Karpas-422 (cell line): Measurements from ENCODE around the gene PRKCZ. TPM values are rescaled to one million over a fixed set of nuclear protein-coding genes. Genes with fewer than 3 reads are reported as not detected.

ENCODE experiments used
- DNase-seq: peaks from one replicate; pipeline ENCODE4 v3.0.0-alpha.2; 2015
- H2AFZ ChIP-seq: fragments of 200-600 bp; sonication (generic); 2 replicates; pipeline ENCODE4 v1.6.1; 2014; ENCODE audit warnings: antibody characterized with exemption, low read length, mixed read lengths
- H3K27ac ChIP-seq: fragments of 200-600 bp; sonication (generic); 2 replicates; pipeline ENCODE4 v1.5.1; 2014; ENCODE audit warnings: mild to moderate bottlenecking, low read length, moderate library complexity
- H3K27me3 ChIP-seq: fragments of 200-600 bp; sonication (generic); 2 replicates; pipeline ENCODE4 v1.6.1; 2014; ENCODE audit warnings: low read length, mixed read lengths
- H3K36me3 ChIP-seq: fragments of 200-600 bp; sonication (generic); 2 replicates; pipeline ENCODE4 v1.6.1; 2014; ENCODE audit warnings: low read length, mixed read lengths; ENCODE audit not compliant: insufficient read depth
- H3K4me1 ChIP-seq: fragments of 200-600 bp; sonication (generic); 2 replicates; pipeline ENCODE4 v1.6.1; 2014; ENCODE audit warnings: mild to moderate bottlenecking, low read length, mixed read lengths
- H3K4me2 ChIP-seq: fragments of 200-600 bp; sonication (generic); 2 replicates; pipeline ENCODE4 v1.6.1; 2014; ENCODE audit warnings: low read length, low read depth, mild to moderate bottlenecking; ENCODE audit not compliant: poor library complexity, severe bottlenecking
- H3K4me3 ChIP-seq: fragments of 200-600 bp; sonication (generic); 2 replicates; pipeline ENCODE4 v1.5.1; 2014; ENCODE audit warnings: mild to moderate bottlenecking, antibody characterized with exemption, low read length, mixed read lengths
- H3K79me2 ChIP-seq: fragments of 200-600 bp; sonication (generic); 2 replicates; pipeline ENCODE4 v1.6.1; 2014; ENCODE audit warnings: mild to moderate bottlenecking, low read length, mixed read lengths
- H3K9ac ChIP-seq: fragments of 200-600 bp; sonication (generic); 2 replicates; pipeline ENCODE4 v1.6.0; 2014; ENCODE audit warnings: low read length
- H3K9me2 ChIP-seq: fragments of 200-600 bp; sonication (generic), shearing (Covaris generic); replicated peaks from 2 replicates; pipeline ENCODE4 v1.6.0; 2014; ENCODE audit warnings: mild to moderate bottlenecking, low read length, moderate library complexity; ENCODE audit not compliant: insufficient read depth
- H3K9me3 ChIP-seq: fragments of 300-700, 200-600 bp; sonication (generic); 2 replicates; pipeline ENCODE4 v1.6.1; 2014; ENCODE audit warnings: low read length, mixed read lengths
- H4K20me1 ChIP-seq: fragments of 200-600 bp; sonication (generic); 2 replicates; pipeline ENCODE4 v1.6.1; 2014; ENCODE audit warnings: mild to moderate bottlenecking, antibody characterized with exemption, low read length, low read depth; ENCODE audit not compliant: insufficient read depth
- total RNA-seq: library from RNA; depleted of rRNA; stranded (reverse); fragments of >200 nt; shearing (Covaris generic); gene quantifications from 2 replicates; pipeline ENCODE4 v1.2.3, GENCODE V29; 2014; ENCODE audit warnings: low replicate concordance

Gene PRKCZ
- total RNA-seq, 1 experiment from 2014 or later = not detected

- H3K27me3 ChIP-seq = no peaks in the 10 kb centered on the region
- H3K9me3 ChIP-seq = no peaks in the 10 kb centered on the region
- no peaks in the 10 kb centered on the region for H3K9me2 ChIP-seq
- no peaks in the 10 kb centered on the region for H3K36me3 ChIP-seq
- H3K4me2 ChIP-seq = no peak overlapping the region
- no peak overlapping the region for H3K4me3 ChIP-seq
- H3K4me1 ChIP-seq = no peaks in the 10 kb centered on the region
- no peak overlapping the region for H2AFZ ChIP-seq
- no peaks in the 10 kb centered on the region for H3K79me2 ChIP-seq
- H3K27ac ChIP-seq = no peak overlapping the region
- no peaks in the 10 kb centered on the region for H4K20me1 ChIP-seq
- no peak for DNase-seq
- H3K9ac ChIP-seq = no peak overlapping the region
Measured at GRCh38 chr1:2014181-2014580, 36.0 kb upstream of the PRKCZ start.

GRCh38 chr1:2014741-2015735 lies 35.2 kb upstream of the PRKCZ start:
- Histone ChIP-seq H3K27me3 (no peaks in the 10 kb centered on the region), H3K4me2 (no peak overlapping the region), H3K4me1 (no peaks in the 10 kb centered on the region), H4K20me1 (no peaks in the 10 kb centered on the region), H3K9me2 (no peaks in the 10 kb centered on the region), H3K9me3 (no peaks in the 10 kb centered on the region), H3K4me3 (no peak overlapping the region), H3K27ac (no peak overlapping the region), H3K9ac (no peak overlapping the region), H3K79me2 (no peaks in the 10 kb centered on the region), H3K36me3 (no peaks in the 10 kb centered on the region), H2AFZ (no peak overlapping the region)
- no peak for DNase-seq

- Histone ChIP-seq H3K9me2 (no peaks in the 10 kb centered on the region), H3K9ac (no peak overlapping the region), H2AFZ (no peak overlapping the region), H4K20me1 (no peaks in the 10 kb centered on the region), H3K4me1 (no peaks in the 10 kb centered on the region), H3K4me3 (no peak overlapping the region), H3K27ac (no peak overlapping the region), H3K36me3 (no peaks in the 10 kb centered on the region), H3K79me2 (no peaks in the 10 kb centered on the region), H3K27me3 (no peaks in the 10 kb centered on the region), H3K9me3 (no peaks in the 10 kb centered on the region), H3K4me2 (no peak overlapping the region)
- DNase-seq = no peak
Measured at GRCh38 chr1:2016123-2016522, 34.1 kb upstream of the PRKCZ start.

GRCh38 chr1:2018217-2019171 lies 31.7 kb upstream of the PRKCZ start:
- H3K9ac ChIP-seq = no peak overlapping the region
- H3K4me3 ChIP-seq = no peak overlapping the region
- H3K79me2 ChIP-seq = no peaks in the 10 kb centered on the region
- peaks cover 7% of the 10 kb centered on the region for H3K4me1 ChIP-seq
- H3K9me2 ChIP-seq = no peaks in the 10 kb centered on the region
- DNase-seq = no peak
- no peaks in the 10 kb centered on the region for H3K36me3 ChIP-seq
- H3K4me2 ChIP-seq = no peak overlapping the region
- no peaks in the 10 kb centered on the region for H4K20me1 ChIP-seq
- H3K9me3 ChIP-seq = no peaks in the 10 kb centered on the region
- no peak overlapping the region for H2AFZ ChIP-seq
- no peak overlapping the region for H3K27ac ChIP-seq
- no peaks in the 10 kb centered on the region for H3K27me3 ChIP-seq

GRCh38 chr1:2019172-2019543 lies 31.1 kb upstream of the PRKCZ start, which contains the start of gene GABRD:
Gene GABRD, plus strand, starts transcription at chr1:2019345. Its CDS starts 79 bp downstream, at chr1:2019424.
- Histone ChIP-seq H2AFZ (no peak within 1 kb of the TSS), H3K9ac (no peak within 1 kb of the TSS), H3K27ac (no peak within 1 kb of the TSS), H3K4me1 (peaks cover 7% of the 10 kb centered on the region), H3K9me2 (no peaks in the 10 kb centered on the region), H3K4me3 (no peak within 1 kb of the TSS), H3K4me2 (no peak within 1 kb of the TSS), H3K27me3 (no peaks in the 10 kb centered on the region), H3K79me2 (no peaks in the 10 kb centered on the region), H3K9me3 (no peaks in the 10 kb centered on the region), H4K20me1 (no peaks in the 10 kb centered on the region), H3K36me3 (no peaks in the 10 kb centered on the region)
- no peak for DNase-seq

GRCh38 chr1:2019571-2020309 lies 30.5 kb upstream of the PRKCZ start:
- no peak overlapping the region for H2AFZ ChIP-seq
- no peaks in the 10 kb centered on the region for H3K9me2 ChIP-seq
- H4K20me1 ChIP-seq = no peaks in the 10 kb centered on the region
- peaks cover 7% of the 10 kb centered on the region for H3K4me1 ChIP-seq
- no peak overlapping the region for H3K9ac ChIP-seq
- H3K79me2 ChIP-seq = no peaks in the 10 kb centered on the region
- H3K36me3 ChIP-seq = no peaks in the 10 kb centered on the region
- no peak overlapping the region for H3K4me3 ChIP-seq
- H3K9me3 ChIP-seq = no peaks in the 10 kb centered on the region
- no peak for DNase-seq
- H3K27me3 ChIP-seq = no peaks in the 10 kb centered on the region
- no peak overlapping the region for H3K27ac ChIP-seq
- H3K4me2 ChIP-seq = no peak overlapping the region

- H3K79me2 ChIP-seq = no peaks in the 10 kb centered on the region
- peaks cover 7% of the 10 kb centered on the region for H3K4me1 ChIP-seq
- H3K36me3 ChIP-seq = no peaks in the 10 kb centered on the region
- no peaks in the 10 kb centered on the region for H4K20me1 ChIP-seq
- DNase-seq = no peak
- H3K27me3 ChIP-seq = no peaks in the 10 kb centered on the region
- no peak overlapping the region for H3K9ac ChIP-seq
- no peak overlapping the region for H3K27ac ChIP-seq
- no peak overlapping the region for H3K4me2 ChIP-seq
- H3K4me3 ChIP-seq = no peak overlapping the region
- no peaks in the 10 kb centered on the region for H3K9me2 ChIP-seq
- no peak overlapping the region for H2AFZ ChIP-seq
- no peaks in the 10 kb centered on the region for H3K9me3 ChIP-seq
Measured at GRCh38 chr1:2020310-2020655, 29.9 kb upstream of the PRKCZ start.
